ENCODE measurements around the gene TNNI3. TPM values are rescaled to one million over a fixed set of nuclear protein-coding genes. Genes with fewer than 3 reads are reported as not detected.

TNNI3 gene
- total and polyA plus RNA-seq, 9 of the 15 experiments (the other 6 are each of a cell fraction or from before 2014, with no cell fraction given): 4.7 to 158 (median 42.0) TPM

DNA sequence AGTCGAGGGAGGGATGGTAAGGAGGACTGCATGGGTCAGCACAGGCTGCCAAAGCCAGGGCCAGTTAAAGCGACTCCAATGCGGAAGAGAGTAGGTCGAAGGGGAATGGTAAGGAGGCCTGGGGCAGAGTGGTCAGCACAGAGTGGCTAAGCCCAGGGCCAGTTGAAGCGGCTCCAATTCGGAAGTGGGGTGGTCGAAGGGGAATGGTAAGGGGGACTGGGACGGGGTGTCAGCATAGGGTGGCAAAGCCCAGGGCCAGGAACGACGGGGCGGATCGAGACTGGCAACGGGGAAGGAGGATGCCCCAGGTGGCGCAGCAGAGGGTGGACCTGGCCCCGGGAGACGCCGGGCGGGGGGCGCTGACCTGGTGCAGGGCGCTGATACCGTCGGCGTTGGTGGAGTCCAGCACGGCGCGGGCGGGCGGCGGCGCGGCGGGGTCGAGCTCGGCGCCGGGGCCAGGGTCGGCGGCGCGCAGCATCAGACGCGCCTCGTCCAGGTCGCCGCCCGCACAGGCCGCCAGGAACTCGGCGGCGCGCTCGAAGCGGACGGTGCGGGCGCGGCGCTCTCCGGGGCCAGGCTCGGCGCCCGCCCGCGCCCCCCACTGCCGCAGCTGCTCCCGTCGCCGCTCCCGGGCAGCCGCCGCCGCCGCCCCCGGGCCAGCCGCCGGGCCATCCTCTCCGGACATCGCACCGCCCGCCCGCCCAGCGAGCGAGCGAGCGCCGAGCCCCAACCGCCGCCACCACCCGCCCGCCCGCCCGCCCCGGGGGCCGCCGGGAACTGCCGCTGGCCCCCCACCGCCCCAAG is 40.5 kb downstream of the TNNI3 start, which contains the start of gene PPP1R12C:
Gene PPP1R12C (minus strand): TSS at position 779 of the 804 bp plus-strand sequence. CDS start 94 bp downstream, at position 685.
- FAIRE-seq (no peak), DNase-seq (ENCODE audit: extremely low read depth in 1 of 4, low spot score in 3 of 4) (peak in 2 of 4 experiments; percentile 18 to 39), ATAC-seq (peak; percentile 3)
- no peaks in the 10 kb centered on the region for H3K9me3 ChIP-seq (replicated peaks; ENCODE audit: control insufficient read depth, insufficient read depth, low read depth, low read length)
- peak within 1 kb of the TSS; percentile 91 for H3K27ac ChIP-seq (ENCODE audit: extremely low read depth, low read depth, low read length)
- ChIA-PET CTCF (ENCODE audit: low intra/inter-chr PET ratio) (no interaction called here), POLR2A (interaction anchor here (0.7 to 1.7 kb wide), 7 partner anchors 10 to 290 kb away, joined by 3 to 9 read pairs (median 5); partner anchors contain the start of genes DNAAF3 and UBE2S)
- peaks cover 33% of the 10 kb centered on the region for H4K20me1 ChIP-seq (replicated peaks; ENCODE audit: control insufficient read depth, insufficient read depth, low read length)
- peaks cover 4% of the 10 kb centered on the region for H3K9me1 ChIP-seq (ENCODE audit: control insufficient read depth, insufficient read depth, low read length)
- H3K4me2 ChIP-seq (ENCODE audit: insufficient read depth, low read length): peak within 1 kb of the TSS; percentile 98
- intact Hi-C loops (cut with micrococcal nuclease) (no loop called here), in situ Hi-C loops (cut with MboI) (no loop called here)
- 2% methylated on average over 29 of the region's 97 CpGs for WGBS (ENCODE audit: insufficient coverage, low coverage, missing lambda C conversion rate)
- H3K79me2 ChIP-seq (ENCODE audit: control insufficient read depth, insufficient read depth, low read length): peaks cover 53% of the 10 kb centered on the region
- peak within 1 kb of the TSS; percentile 87 to 98 for H3K9ac ChIP-seq (ENCODE audit: insufficient read depth in 1 of 2, low read depth in 2 of 2, low read length in 2 of 2)
- H3K4me1 ChIP-seq (replicated peaks in 1 of 2; ENCODE audit: control insufficient read depth in 2 of 2, insufficient read depth in 2 of 2, low read length in 2 of 2): peaks cover 38 to 64% of the 10 kb centered on the region in 2 experiments
- H3K27me3 ChIP-seq (ENCODE audit: control insufficient read depth in 2 of 2, insufficient read depth in 2 of 2, low read length in 2 of 2): no peaks in the 10 kb centered on the region
- H3K4me3 ChIP-seq: peak within 1 kb of the TSS; percentile 89
- no TSS peak for BruUV-seq (replicated peaks)
- peaks cover 23% of the 10 kb centered on the region; the same call in 2 of the 3 replicates for H3K36me3 ChIP-seq (ENCODE audit: control insufficient read depth, insufficient read depth, low read length)
- peak within 1 kb of the TSS; percentile 98 for H2AFZ ChIP-seq (ENCODE audit: low read depth, low read length)
- no peak for TF ChIP-seq ZNF165 (CRISPR knock-in tag; IDR thresholded peaks at IDR 0.05; ENCODE audit: borderline replicate concordance)
- TF ChIP-seq, protein P1, sequence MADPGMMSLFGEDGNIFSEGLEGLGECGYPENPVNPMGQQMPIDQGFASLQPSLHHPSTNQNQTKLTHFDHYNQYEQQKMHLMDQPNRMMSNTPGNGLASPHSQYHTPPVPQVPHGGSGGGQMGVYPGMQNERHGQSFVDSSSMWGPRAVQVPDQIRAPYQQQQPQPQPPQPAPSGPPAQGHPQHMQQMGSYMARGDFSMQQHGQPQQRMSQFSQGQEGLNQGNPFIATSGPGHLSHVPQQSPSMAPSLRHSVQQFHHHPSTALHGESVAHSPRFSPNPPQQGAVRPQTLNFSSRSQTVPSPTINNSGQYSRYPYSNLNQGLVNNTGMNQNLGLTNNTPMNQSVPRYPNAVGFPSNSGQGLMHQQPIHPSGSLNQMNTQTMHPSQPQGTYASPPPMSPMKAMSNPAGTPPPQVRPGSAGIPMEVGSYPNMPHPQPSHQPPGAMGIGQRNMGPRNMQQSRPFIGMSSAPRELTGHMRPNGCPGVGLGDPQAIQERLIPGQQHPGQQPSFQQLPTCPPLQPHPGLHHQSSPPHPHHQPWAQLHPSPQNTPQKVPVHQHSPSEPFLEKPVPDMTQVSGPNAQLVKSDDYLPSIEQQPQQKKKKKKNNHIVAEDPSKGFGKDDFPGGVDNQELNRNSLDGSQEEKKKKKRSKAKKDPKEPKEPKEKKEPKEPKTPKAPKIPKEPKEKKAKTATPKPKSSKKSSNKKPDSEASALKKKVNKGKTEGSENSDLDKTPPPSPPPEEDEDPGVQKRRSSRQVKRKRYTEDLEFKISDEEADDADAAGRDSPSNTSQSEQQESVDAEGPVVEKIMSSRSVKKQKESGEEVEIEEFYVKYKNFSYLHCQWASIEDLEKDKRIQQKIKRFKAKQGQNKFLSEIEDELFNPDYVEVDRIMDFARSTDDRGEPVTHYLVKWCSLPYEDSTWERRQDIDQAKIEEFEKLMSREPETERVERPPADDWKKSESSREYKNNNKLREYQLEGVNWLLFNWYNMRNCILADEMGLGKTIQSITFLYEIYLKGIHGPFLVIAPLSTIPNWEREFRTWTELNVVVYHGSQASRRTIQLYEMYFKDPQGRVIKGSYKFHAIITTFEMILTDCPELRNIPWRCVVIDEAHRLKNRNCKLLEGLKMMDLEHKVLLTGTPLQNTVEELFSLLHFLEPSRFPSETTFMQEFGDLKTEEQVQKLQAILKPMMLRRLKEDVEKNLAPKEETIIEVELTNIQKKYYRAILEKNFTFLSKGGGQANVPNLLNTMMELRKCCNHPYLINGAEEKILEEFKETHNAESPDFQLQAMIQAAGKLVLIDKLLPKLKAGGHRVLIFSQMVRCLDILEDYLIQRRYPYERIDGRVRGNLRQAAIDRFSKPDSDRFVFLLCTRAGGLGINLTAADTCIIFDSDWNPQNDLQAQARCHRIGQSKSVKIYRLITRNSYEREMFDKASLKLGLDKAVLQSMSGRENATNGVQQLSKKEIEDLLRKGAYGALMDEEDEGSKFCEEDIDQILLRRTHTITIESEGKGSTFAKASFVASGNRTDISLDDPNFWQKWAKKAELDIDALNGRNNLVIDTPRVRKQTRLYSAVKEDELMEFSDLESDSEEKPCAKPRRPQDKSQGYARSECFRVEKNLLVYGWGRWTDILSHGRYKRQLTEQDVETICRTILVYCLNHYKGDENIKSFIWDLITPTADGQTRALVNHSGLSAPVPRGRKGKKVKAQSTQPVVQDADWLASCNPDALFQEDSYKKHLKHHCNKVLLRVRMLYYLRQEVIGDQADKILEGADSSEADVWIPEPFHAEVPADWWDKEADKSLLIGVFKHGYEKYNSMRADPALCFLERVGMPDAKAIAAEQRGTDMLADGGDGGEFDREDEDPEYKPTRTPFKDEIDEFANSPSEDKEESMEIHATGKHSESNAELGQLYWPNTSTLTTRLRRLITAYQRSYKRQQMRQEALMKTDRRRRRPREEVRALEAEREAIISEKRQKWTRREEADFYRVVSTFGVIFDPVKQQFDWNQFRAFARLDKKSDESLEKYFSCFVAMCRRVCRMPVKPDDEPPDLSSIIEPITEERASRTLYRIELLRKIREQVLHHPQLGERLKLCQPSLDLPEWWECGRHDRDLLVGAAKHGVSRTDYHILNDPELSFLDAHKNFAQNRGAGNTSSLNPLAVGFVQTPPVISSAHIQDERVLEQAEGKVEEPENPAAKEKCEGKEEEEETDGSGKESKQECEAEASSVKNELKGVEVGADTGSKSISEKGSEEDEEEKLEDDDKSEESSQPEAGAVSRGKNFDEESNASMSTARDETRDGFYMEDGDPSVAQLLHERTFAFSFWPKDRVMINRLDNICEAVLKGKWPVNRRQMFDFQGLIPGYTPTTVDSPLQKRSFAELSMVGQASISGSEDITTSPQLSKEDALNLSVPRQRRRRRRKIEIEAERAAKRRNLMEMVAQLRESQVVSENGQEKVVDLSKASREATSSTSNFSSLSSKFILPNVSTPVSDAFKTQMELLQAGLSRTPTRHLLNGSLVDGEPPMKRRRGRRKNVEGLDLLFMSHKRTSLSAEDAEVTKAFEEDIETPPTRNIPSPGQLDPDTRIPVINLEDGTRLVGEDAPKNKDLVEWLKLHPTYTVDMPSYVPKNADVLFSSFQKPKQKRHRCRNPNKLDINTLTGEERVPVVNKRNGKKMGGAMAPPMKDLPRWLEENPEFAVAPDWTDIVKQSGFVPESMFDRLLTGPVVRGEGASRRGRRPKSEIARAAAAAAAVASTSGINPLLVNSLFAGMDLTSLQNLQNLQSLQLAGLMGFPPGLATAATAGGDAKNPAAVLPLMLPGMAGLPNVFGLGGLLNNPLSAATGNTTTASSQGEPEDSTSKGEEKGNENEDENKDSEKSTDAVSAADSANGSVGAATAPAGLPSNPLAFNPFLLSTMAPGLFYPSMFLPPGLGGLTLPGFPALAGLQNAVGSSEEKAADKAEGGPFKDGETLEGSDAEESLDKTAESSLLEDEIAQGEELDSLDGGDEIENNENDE (IDR thresholded peaks at IDR 0.05; ENCODE audit: low read depth, low read length): no peak
- no peak for TF ChIP-seq NBN (IDR thresholded peaks at IDR 0.05; ENCODE audit: low read depth)
- TF ChIP-seq RB1 (IDR thresholded peaks at IDR 0.05; ENCODE audit: low read depth): peak; percentile 44; the same call in 1 of the 2 replicates
- TF ChIP-seq, protein P2, sequence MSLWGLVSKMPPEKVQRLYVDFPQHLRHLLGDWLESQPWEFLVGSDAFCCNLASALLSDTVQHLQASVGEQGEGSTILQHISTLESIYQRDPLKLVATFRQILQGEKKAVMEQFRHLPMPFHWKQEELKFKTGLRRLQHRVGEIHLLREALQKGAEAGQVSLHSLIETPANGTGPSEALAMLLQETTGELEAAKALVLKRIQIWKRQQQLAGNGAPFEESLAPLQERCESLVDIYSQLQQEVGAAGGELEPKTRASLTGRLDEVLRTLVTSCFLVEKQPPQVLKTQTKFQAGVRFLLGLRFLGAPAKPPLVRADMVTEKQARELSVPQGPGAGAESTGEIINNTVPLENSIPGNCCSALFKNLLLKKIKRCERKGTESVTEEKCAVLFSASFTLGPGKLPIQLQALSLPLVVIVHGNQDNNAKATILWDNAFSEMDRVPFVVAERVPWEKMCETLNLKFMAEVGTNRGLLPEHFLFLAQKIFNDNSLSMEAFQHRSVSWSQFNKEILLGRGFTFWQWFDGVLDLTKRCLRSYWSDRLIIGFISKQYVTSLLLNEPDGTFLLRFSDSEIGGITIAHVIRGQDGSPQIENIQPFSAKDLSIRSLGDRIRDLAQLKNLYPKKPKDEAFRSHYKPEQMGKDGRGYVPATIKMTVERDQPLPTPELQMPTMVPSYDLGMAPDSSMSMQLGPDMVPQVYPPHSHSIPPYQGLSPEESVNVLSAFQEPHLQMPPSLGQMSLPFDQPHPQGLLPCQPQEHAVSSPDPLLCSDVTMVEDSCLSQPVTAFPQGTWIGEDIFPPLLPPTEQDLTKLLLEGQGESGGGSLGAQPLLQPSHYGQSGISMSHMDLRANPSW (CRISPR knock-in tag; IDR thresholded peaks at IDR 0.05): no peak
- TF ChIP-seq NFE2 (IDR thresholded peaks at IDR 0.05; ENCODE audit: low read depth): no peak
